Kasumi-1 (cell line): ENCODE data around the gene SMIM9.

Experiments
- DNase-seq, 2 experiments: peaks; one replicate each; lab custom pipeline; 2025; lab: John Stamatoyannopoulos, UW

The SMIM9 gene

DNA sequence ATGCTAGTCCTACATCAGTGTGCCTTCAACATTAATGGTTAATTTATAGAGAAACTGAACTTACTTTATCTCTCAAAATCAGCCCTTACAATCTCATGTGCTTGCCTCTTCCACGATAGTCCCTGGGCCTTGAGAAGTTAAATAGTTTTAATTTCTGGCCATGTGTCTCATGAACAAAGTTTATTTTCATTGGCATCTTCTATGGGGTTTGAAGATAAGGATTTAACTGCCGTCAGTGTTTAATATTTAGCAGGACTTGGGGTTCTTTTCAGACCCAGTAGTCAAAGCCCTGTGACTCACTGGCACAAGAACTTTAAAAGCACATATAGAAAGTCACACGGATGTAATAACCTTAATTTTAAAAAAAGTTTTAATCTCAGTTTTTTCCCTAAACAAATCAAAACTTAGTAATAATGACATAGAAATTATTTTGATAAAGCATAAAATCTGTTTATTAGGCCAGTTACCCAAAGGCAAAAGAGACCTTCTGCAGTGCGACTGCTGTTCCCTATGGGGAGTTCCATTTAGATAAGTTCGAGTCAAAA lies 19.1 kb downstream of the SMIM9 start:
- DNase-seq, result no peak

DNA sequence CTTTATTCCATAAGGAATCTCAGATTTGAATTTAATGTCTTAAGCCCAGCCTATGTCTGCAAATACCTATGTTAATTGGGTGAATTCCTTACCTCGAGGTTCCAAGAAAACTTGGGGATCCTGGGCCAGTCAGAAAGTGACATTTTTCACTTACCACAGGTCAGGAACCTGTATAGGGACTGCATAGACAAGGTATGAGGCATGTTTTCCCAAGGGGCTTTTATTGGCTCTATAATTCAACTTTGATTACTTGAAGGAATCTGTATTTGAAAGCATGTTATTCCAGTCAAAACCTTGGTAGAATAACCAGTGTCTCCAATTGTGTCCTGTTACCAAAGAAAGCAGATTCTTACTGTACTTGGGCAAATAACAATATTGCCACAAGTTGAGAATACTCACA lies 20.7 kb downstream of the SMIM9 start:
- DNase-seq, result no peak

DNA sequence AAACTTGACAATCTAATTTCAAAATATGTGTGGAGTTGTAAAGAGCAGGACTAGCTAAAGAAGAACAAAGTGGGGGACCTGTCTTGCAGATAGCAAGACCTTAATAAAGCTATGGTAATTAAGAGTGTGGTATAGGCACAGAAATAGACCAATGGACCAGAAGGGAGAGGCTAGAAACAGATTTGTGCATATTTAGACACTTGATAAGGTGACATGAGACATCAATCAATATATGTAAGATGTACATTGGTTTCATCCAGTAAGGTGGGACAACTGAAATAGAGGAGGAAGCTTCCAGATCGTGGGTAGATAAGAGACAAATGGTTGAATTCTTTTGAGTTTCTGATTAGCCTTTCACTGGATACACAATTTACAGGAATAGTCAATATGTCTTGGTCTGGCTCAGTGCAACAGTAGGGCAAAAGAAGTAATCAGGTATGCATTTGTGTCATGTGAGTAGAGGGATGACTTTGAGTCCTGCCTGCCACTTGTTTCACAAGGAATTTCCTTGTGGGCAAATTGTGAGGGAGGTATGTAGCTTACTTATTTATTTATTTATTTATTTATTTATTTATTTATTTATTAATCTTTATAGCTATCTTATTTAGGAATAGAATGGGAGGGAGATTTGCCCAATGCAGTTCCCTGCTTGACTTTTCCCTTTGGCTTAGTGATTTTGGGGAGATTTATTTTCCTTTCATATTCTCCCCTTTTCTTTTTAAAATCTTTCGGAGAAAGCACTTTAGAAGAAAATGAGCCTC lies 21.9 kb downstream of the SMIM9 start:
- DNase-seq, result no peak

DNA sequence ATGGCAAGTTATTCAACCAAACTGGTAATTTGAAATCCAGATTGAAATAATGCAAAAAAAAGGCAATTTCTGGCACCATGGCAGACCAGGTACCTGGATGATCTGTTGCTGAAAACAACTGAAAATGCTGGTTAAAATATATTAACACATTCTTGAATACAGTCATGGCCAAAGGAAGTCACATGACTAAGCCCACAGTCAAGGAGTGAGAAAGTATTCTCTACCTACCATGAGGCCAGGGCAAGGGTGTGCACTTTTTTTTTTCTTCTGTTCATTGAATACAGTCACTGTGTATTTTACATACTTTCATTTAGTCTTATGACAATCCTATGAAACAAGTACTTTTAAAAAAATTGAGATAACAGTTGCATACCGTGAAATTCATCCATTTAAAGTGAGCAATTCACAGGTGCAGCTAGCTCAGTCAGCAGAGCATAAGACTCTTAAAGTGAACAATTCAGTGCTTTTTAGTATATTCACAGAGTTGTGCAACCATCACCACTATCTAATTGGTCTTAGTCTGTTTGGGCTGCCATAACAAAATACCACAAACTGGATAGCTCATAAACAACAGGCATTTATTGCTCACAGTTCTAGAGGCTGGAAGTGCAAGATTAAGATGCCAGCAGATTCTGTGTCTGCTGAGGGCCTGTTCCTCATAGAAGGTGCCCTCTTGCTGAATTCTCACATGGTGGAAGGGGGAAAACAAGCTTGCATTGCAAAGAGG lies 24.4 kb downstream of the SMIM9 start:
- DNase-seq, result no peak

DNA sequence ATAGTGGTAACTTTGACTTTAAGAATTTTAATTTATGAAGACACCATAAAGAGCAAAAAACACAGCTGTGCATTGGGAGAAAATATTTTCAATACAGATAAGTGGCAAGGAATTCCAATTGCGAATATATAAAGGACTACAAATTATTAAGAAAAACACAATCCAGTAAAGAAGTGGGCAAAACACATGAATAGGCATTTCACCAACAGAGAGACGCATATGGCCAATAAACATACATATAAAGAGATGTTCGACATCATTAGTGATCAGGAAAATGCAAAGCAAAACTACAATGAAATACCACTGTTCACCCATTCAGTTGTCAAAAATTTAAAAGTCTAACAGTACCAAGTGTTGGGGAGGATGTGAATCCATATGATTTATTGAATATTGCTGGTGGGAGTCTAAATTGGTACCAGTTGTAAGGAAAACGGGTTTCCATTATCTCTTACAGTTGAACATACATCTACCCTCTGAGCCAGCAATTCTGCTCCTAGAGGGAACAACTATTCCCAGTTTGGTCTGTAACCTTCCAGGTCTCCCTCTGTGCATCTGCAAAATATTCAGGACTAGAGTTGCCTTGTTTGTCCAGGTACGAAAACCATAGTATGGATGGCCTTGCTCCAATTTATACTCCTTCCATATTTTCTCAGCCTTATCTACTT lies 27.5 kb downstream of the SMIM9 start:
- DNase-seq, result no peak

DNA sequence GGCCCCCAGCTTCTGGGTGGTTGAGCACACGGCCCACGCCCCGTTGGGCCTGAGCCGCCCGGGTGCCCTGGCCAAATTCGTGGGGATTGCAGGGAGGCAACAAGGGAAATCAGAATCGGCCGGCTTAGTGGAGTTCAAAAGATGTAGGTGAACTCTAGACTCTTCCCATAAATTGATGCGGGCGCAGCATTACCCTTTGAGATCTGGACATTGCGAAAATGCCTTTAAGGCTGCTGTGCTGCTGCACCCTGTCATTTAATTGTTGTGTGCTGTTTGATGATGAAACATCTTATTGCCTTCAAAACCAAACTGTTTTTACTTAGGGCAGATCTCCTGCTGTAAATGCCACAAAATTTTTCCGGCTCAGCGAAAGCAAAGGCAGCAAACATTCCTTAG lies 28.8 kb downstream of the SMIM9 start:
- no peak for DNase-seq

DNA sequence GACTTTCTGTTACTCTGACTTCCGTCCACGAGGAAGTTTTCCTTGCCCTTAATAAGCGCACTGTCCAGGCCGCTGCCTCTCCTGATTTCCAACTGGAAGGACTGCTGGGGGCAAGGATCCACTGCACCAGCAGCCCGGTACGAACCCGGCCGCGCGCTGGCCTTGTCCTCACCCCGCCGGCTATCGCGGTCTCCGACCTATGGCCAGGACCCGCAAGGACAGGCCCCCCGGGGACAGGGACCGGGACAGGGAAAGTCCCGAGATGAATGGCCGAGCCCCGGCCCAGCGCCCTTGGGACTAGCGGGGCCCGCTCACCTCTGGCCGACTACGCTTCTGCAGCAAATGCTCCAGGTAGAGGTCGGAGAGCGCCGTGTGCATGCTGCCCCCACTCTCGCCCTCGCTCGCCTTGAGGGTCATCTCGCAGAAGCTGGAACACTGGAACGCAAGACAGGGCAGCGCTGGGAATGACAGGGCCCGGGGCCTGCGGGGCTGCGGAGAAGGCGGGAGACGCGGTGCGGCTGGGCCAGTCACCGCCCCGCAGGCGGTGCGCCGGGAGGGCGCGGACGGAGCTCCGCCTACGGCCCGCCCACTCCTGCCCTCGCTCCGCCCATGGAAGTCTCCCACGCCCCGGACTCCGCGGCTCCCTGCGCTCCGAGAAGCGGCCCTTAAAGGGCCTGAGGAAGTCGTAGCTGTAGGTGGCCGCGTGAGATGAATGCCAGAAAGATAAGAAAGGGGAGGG lies 29.3 kb downstream of the SMIM9 start, which contains the start of gene MPP1:
TSS of gene MPP1 (minus strand) at position 529 of the 739 bp plus-strand sequence. CDS start at position 417, 112 bp downstream.
- peak; percentile 53 to 54 for DNase-seq

DNA sequence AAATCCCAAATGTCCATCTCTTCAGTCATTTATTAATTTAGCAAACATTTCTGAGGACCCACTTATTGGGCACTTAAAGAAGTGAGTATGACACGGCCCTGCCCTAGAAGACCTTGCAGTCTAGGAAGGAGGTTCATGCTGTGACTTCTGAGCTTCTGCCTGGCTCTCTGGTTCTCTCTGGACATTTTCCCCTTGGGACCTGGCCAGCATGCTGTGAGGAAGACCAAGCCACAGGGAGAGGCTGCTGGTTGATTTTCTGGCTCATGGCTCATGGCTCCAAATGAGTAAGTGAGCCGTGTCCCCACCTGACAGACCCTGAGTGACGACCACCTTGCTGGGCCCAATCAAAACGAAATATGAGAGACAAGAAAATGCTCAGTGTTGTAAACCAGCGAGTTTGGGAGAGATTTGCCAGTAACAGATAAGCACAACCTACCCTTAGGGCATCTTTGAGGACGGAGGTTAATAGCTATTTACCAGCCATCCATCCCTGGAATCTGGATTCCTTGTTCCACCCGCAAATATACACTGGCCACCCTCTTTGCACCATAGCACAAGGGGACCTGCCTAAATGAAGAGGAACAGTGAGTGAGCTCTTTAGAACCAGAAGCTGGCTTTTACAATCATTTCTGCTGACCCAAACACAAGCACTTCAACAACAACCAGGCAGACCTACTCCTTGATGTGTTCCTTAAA lies 30.1 kb downstream of the SMIM9 start:
- no peak for DNase-seq

DNA sequence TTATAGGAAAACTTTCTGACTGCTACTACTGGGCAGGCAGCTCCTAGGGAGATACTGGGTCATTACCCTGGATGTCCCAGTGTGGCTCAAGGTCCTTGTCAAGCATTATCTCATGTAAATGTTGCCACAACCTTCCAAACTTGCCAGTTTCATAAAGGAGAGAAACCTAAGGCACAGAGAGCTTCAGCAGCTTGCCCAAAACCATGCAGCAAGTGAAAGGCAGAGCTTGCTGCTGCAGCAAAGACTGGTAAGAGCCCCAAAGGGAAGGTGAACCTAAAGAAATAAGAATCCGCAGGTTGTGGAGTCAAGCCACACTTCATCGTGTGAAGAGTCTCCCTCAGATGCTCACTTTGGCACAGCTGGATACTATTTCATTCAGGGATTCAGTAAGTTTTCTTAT lies 31.5 kb downstream of the SMIM9 start:
- DNase-seq, result no peak

DNA sequence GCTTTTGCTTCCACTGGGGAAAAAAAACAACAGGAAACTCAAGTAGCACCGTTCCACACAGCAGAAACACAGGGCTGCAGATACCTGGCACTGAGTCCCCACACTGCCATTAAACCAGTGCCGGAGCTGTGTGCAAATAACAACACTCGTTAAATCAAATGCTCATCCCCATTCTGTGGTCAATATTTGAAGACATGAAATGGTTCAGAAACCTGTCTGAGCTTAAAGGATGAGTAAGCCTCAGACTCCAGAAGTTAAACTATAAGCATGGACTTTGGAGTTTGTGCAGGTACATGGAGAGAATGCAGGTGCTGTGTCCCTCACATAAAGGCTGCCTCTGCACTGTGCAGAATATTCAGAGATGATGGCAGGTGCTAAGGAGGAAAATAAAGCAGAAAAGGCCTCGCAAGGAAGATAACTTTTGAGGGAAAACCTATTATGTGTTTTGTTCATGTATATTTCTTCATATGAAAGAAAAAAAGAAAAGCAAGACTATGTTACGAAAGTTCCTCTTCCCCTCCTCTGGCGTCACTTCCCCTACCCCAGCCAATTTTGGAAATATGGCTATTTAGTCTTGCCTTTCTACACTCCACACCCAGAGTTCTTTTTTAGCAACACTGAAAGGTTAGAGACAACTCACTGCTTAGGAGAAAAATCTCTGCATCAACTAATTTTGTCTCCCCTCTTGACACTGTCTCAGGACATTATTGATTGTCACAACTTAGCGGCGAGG lies 33.8 kb downstream of the SMIM9 start:
- DNase-seq, result peak in 1 of 2 experiments; percentile 8

DNA sequence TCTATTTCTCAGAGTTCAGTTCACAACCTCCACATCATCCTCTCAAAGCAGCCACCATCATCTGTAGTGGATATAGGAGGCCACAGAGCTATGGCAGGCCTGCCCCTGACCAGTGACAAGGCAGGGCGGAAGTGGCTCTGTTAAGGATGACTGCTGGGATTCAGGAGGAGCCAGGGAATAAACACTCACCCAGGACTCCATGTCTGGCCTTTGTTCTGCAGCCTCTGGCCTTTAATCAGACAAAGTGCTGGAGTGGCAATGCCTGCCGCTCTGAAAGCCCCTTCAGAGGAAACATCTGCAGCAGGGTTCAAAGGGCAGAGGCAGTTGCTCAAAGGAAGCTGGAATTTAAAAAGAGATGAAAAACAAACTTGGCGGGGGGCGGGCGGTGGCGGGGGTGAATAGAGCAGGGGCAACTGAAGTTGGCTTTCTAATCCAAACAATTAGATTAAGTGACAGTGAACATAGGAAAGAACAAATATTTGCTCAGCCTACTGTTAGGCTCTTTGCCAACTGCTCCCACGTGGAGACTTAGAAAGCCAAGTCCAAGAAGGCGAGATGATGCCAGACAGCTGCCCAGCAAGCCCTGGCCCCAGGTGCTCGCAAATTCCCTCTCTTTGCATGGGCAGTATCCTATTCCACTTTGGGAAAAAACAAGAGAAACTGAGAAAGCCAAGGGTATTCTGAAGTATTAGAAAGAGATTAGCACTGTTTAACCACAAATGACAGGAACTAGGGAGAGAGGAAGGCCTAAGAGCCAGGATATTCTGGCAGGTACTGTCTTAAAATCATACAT lies 34.7 kb downstream of the SMIM9 start:
- DNase-seq, result no peak

DNA sequence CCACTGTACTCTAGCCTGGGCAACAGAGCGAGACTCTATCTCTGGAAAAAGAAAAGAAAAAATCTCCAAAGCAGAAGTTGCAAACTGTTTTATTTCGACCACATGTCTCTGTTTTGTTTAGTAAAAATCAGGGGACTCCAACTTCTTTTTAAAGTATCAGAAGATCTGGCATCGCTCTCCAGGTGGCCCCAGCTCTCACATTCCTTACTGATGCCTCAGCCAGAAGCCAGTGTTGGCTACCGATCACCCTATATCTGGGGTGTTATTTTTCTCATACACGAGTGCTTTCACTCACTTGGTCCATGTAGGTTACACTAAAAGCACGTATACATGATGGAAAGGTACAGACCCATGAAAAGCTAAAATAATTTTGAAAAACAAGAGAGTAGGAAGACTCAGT lies 37.5 kb downstream of the SMIM9 start:
- no peak for DNase-seq

DNA sequence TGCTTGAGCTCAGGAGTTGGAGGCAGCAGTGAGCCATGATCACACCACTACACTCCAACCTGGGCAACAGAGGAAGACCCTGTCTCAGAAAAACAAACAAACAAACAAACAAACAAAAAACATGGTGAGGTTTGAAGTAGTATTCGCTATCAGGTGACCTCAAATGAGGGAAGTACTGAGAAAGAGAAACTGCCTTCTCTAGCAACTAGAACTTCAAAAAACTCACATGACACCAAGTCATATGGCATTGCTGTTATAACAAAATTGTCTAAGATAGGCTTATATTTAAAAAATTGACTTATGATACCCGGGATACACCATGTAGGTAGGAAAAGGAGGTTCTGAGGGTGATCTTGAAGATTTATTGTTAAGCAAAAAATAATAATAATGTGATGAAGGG lies 39.4 kb downstream of the SMIM9 start:
- no peak for DNase-seq

DNA sequence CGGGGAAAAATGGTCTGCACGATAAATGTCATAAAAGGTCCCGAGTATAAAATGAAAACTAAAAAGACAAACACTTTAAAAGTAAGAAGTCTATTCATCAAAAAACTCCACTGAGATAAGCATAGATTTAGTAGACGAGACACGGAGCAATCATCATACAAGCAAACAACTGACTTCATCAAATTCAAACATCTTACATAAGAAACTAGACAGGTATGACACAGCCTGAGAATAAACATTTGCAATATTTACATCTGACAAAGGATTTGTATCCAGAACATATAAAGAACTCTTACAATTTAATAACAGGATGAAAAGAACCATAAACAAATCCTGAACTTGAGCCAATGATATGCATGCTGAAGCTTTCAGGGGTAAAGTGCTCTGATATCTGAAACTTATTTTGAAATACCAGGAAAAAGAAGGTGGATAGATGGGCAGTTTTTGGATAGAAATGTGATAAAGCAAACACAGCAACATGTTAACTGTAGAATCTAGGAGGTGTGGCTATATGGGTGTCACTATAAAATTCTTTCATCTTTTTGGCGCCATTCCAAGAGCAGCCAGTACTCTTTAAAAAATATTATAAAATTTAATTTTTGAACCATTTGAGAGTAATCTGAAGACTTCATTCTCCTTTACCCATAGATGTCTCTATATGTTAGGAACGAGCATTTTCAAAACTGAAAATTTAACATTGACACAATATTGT lies 41.2 kb downstream of the SMIM9 start:
- DNase-seq, result no peak

DNA sequence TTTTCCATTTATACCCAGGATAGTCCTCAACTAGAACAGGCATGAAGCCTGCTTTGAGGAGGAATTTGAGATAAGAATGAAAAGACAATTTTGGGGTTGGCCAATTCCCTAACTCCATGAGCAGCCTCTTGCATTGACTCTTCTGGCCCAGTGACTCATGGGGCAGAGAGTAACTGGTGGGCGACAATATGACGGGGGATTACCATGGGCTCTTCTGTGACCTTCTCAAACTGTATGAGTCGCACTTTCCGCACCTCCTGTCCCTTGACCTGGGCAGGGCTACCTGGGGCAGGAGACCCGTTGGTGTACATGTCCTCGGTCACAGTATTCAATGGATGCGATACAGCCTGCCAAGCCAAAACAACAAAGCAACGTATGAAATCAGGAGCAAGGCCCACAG lies 42.5 kb downstream of the SMIM9 start:
- DNase-seq, result no peak

DNA sequence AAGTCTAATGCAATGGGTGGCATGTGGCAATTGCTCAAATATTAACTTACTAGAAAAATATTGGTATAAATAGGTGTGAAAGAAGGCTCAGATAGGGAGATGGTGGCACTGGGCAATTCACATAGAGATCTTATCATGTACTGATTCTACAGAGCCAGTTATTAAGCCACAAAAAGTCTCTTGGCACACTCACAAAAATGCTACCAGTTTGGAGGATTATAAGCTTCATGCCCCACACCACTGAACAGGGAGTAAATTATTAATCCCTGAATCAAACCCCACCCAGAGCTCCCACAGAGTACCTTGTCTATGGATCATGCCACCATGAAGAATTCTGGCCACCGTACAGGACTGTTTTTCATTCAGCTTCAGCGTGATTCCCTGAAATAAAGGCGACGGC lies 43.0 kb downstream of the SMIM9 start:
- no peak for DNase-seq

DNA sequence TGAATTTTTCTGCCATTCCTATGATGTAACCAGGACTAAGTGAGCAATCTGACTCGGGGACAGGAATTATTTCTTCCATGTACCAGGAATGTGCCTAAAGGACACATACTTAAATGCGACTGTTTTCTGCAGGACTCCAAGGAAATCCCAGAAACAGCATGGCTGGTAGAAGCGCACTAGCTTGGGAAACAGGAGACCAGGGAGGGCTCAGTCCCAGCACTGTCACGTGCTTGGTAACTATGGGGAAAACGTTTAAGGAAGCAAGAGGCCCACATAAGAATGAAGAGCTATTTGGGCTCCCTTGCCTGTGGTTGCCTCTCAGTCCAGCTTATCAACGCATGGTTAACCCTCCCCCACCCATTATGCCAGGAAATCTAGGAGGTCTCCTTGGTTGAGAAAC lies 48.7 kb downstream of the SMIM9 start:
- peak; percentile 22 to 40 for DNase-seq

DNA sequence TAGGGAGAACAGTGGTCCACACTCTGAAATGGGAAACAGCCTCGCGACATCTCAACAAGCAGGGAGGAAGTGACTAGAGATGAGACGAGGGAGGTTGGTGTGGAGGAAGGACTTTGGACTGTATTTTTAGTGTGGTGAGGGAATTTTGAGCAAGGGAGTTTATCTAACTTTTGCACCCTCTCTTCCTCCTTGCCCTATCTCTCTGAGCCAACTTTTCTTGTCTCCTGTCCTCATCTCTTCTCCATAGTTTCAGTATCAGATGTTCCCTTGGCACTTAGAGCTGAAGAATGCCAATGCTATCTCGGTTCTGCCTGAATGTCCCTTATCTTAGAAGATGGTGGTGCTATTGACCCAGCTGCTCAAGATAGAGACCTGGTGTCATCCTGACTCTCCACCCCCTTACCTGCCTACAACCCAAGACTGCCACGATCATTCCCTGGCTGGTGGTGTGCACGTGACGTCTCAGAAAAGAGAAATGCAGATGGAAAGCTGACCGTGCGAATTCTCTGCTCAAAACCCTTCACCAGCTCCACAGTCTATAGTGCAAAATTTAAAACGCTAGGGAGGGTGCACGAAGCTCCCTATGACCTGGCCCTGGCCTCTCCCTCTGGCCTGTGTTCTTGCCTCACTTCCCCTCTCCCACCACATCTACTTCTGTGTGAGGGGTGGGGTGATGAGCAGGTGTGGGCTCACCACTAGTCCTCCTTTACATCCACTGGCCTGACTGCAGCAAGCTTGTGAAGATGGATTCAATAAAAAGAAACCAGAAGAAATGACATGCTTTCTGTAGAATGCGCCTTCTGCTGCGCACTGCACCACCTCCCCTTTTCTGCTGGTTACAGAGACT lies 50.1 kb downstream of the SMIM9 start:
- peak in 1 of 2 experiments; percentile 19 for DNase-seq
